Cardiac fibroblast (primary cell): ENCODE data around the gene PANK1.
A peak's percentile ranks its signal among the peaks of the same experiment; 100 is the strongest.

Experiments used
- DNase-seq, 2 donors: peaks; one replicate each; pipeline versions ENCODE4 v3.0.0 to v3.0.0-alpha.2; 2010; ENCODE audit warnings: low read depth in 2 of 2
- H3K4me3 ChIP-seq, 2 donors: replicated peaks in 1 of 2; 1 replicate in 1 of 2; 2 replicates in 1 of 2; pipeline ENCODE4 v1.5.1; 2011; ENCODE audit warnings: low read depth in 2 of 2, low read length in 2 of 2, mild to moderate bottlenecking in 2 of 2, moderate library complexity in 1 of 2
- CTCF ChIP-seq: IDR thresholded peaks from one replicate; pipeline ENCODE4 v1.5.1; 2011; ENCODE audit warnings: low read depth, mild to moderate bottlenecking, low read length, inconsistent platforms

The PANK1 gene

DNA sequence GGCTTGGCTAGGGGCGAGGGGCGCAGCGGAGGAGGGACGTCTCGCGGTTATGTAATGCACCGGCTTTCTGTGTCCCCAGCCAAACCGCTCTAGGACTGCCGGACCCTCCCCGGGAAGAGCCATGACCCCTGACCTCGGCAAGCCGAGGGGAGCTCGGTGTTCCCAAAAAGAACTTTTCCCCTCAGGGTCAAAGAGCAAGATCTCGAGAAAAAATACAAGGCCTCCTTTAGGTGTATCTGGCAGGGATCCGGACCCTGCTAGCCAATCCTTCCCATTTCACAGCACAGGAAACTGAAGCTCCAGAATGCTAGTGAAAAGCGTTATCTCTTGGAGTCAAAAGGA lies 109.1 kb downstream of the PANK1 start:
- DNase-seq, result no peak
- H3K4me3 ChIP-seq, result peak overlapping the region; percentile 35 to 52
- TF ChIP-seq CTCF, result no peak

DNA sequence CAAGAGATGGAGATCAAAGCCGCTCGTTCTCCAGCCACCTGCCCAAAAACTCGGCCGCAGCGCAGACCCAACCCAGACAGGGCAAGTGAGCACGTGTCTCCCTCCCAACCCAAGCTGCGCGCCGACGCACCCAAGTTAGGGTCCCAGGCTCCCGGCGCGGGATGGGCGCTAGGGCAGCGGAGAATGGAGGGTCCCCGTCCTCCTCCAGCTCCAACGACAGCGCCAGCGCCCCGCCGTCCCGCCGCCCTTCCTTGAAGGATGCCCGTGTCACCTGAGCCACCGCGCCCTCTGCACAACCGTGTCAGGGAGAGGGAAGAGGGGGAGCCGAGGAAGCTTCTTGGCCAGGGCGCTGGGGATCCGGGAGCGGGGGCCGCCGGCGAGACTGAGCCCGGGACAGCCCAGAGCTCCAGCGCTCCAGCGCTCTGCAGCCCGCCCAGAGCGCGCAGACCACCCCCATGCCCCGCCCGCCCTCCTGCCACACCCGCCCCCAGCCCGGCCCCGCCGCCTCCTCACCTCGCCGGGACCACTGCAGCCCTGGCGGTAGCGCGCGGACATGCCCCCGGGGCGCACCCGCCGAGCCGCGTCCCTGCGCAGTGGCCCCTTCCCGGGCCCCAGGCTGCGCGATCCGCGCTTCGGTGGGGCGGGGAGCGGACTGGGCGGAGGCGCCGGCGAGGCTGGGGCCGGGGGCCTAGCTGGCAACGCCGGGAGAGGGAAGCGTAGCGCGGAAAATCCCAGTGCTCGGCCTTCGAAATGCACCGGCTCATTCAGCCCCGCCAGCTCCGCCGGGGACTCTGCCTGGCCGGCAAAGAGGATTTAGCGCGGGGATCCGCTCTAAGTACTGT lies 109.7 kb downstream of the PANK1 start, which contains the start of gene SLC16A12:
TSS of gene SLC16A12 (minus strand) at position 424 of the 842 bp plus-strand sequence. CDS start 73,016 bp downstream, outside the sequence.
- peak within 1 kb of the TSS; percentile 52 to 56 for H3K4me3 ChIP-seq
- peak in 1 of 2 donors; percentile 22 for DNase-seq
- TF ChIP-seq CTCF, result no peak

DNA sequence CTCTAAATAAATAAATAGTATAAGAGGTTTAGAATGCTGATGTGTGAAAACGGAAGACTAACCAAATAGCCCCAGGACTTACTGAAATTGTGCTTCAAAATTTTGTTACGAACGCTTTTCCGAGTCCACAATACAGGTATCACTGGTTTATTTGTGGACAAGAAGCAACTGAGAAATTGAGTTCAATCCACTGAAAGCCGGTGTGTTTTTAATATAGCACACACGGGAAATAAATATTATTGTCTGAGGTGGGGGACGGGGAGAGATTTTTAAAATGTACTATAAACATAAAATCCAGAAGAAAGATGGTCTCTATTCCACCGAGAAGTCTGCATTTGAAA lies 110.2 kb downstream of the PANK1 start:
- no peak for TF ChIP-seq CTCF
- DNase-seq, result no peak
- peak overlapping the region; percentile 52 to 56 for H3K4me3 ChIP-seq
